ENCODE measurements around the gene A2M.

- no peak for TF ChIP-seq POLR2A (IDR thresholded peaks at IDR 0.05; ENCODE audit: low read length)
- no peak for TF ChIP-seq GATA1 (IDR thresholded peaks at IDR 0.05; ENCODE audit: low read depth, low read length)
These were observed 35.6 kb downstream of the A2M start for GRCh38 chr12:9079883-9080675.
